Measurements from ENCODE around the gene GPC3.

GRCh38 chrX:133947022-133947421, 38.4 kb downstream of the GPC3 start:
- TF ChIP-seq, protein P1, sequence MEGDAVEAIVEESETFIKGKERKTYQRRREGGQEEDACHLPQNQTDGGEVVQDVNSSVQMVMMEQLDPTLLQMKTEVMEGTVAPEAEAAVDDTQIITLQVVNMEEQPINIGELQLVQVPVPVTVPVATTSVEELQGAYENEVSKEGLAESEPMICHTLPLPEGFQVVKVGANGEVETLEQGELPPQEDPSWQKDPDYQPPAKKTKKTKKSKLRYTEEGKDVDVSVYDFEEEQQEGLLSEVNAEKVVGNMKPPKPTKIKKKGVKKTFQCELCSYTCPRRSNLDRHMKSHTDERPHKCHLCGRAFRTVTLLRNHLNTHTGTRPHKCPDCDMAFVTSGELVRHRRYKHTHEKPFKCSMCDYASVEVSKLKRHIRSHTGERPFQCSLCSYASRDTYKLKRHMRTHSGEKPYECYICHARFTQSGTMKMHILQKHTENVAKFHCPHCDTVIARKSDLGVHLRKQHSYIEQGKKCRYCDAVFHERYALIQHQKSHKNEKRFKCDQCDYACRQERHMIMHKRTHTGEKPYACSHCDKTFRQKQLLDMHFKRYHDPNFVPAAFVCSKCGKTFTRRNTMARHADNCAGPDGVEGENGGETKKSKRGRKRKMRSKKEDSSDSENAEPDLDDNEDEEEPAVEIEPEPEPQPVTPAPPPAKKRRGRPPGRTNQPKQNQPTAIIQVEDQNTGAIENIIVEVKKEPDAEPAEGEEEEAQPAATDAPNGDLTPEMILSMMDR (IDR thresholded peaks at IDR 0.05): no peak
- TF ChIP-seq POLR2AphosphoS5 (IDR thresholded peaks at IDR 0.05) (no peak), POLR2A (IDR thresholded peaks at IDR 0.05) (no peak)

Measured in stomach (tissue), 4 donors.